ENCODE results near the gene CACNG6. TPM values are rescaled to one million over a fixed set of nuclear protein-coding genes. Genes with fewer than 3 reads are reported as not detected.

CACNG6 gene
- total RNA-seq, 1 experiment from 2014 or later: 2.5 TPM

- CTCF ChIA-PET: interaction anchor here (1.2 to 2.6 kb wide), 3 partner anchors 23 to 131 kb away, joined by 3 to 6 read pairs (median 3); no protein-coding TSS in a partner anchor
- Mint-ChIP-seq H3K27me3 (ENCODE audit: low read depth) (peaks cover 5% of the 10 kb centered on the region; the same call in 1 of the 2 replicates), H3K36me3 (peaks cover 45% of the 10 kb centered on the region), H3K4me3 (no peak overlapping the region), H3K27ac (no peak overlapping the region), H3K9me3 (no peaks in the 10 kb centered on the region), H3K4me1 (peaks cover 30% of the 10 kb centered on the region)
- TF ChIP-seq GABPB1 (CRISPR knock-in tag; IDR thresholded peaks at IDR 0.05) (no peak), FOXP1 (CRISPR knock-in tag; IDR thresholded peaks at IDR 0.05; ENCODE audit: borderline replicate concordance) (no peak), ELF4 (CRISPR knock-in tag; IDR thresholded peaks at IDR 0.05; ENCODE audit: low read depth) (no peak), CREM (CRISPR knock-in tag; IDR thresholded peaks at IDR 0.05) (no peak), TCF7 (CRISPR knock-in tag; IDR thresholded peaks at IDR 0.05; ENCODE audit: low read depth) (no peak), HMGA2 (CRISPR knock-in tag; IDR thresholded peaks at IDR 0.05) (no peak), SOX15 (CRISPR knock-in tag; IDR thresholded peaks at IDR 0.05) (no peak), ZNF232 (CRISPR knock-in tag; IDR thresholded peaks at IDR 0.05) (no peak), NR2C2 (CRISPR knock-in tag; IDR thresholded peaks at IDR 0.05) (no peak), RELA (CRISPR knock-in tag; IDR thresholded peaks at IDR 0.05; ENCODE audit: borderline replicate concordance) (no peak), AR (CRISPR knock-in tag; IDR thresholded peaks at IDR 0.05) (no peak), JUN (CRISPR knock-in tag; IDR thresholded peaks at IDR 0.05) (no peak), IRF1 (CRISPR knock-in tag; IDR thresholded peaks at IDR 0.05) (no peak), JAZF1 (CRISPR knock-in tag; IDR thresholded peaks at IDR 0.05) (no peak), ZNF263 (CRISPR knock-in tag; IDR thresholded peaks at IDR 0.05; ENCODE audit: low read depth) (no peak)
- TF ChIP-seq, protein P1, sequence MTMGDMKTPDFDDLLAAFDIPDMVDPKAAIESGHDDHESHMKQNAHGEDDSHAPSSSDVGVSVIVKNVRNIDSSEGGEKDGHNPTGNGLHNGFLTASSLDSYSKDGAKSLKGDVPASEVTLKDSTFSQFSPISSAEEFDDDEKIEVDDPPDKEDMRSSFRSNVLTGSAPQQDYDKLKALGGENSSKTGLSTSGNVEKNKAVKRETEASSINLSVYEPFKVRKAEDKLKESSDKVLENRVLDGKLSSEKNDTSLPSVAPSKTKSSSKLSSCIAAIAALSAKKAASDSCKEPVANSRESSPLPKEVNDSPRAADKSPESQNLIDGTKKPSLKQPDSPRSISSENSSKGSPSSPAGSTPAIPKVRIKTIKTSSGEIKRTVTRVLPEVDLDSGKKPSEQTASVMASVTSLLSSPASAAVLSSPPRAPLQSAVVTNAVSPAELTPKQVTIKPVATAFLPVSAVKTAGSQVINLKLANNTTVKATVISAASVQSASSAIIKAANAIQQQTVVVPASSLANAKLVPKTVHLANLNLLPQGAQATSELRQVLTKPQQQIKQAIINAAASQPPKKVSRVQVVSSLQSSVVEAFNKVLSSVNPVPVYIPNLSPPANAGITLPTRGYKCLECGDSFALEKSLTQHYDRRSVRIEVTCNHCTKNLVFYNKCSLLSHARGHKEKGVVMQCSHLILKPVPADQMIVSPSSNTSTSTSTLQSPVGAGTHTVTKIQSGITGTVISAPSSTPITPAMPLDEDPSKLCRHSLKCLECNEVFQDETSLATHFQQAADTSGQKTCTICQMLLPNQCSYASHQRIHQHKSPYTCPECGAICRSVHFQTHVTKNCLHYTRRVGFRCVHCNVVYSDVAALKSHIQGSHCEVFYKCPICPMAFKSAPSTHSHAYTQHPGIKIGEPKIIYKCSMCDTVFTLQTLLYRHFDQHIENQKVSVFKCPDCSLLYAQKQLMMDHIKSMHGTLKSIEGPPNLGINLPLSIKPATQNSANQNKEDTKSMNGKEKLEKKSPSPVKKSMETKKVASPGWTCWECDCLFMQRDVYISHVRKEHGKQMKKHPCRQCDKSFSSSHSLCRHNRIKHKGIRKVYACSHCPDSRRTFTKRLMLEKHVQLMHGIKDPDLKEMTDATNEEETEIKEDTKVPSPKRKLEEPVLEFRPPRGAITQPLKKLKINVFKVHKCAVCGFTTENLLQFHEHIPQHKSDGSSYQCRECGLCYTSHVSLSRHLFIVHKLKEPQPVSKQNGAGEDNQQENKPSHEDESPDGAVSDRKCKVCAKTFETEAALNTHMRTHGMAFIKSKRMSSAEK (CRISPR knock-in tag; IDR thresholded peaks at IDR 0.05; ENCODE audit: borderline replicate concordance): no peak
- TF ChIP-seq, protein P2, sequence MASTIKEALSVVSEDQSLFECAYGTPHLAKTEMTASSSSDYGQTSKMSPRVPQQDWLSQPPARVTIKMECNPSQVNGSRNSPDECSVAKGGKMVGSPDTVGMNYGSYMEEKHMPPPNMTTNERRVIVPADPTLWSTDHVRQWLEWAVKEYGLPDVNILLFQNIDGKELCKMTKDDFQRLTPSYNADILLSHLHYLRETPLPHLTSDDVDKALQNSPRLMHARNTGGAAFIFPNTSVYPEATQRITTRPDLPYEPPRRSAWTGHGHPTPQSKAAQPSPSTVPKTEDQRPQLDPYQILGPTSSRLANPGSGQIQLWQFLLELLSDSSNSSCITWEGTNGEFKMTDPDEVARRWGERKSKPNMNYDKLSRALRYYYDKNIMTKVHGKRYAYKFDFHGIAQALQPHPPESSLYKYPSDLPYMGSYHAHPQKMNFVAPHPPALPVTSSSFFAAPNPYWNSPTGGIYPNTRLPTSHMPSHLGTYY (CRISPR knock-in tag; IDR thresholded peaks at IDR 0.05): no peak
- TF ChIP-seq, protein P3, sequence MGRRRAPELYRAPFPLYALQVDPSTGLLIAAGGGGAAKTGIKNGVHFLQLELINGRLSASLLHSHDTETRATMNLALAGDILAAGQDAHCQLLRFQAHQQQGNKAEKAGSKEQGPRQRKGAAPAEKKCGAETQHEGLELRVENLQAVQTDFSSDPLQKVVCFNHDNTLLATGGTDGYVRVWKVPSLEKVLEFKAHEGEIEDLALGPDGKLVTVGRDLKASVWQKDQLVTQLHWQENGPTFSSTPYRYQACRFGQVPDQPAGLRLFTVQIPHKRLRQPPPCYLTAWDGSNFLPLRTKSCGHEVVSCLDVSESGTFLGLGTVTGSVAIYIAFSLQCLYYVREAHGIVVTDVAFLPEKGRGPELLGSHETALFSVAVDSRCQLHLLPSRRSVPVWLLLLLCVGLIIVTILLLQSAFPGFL (CRISPR knock-in tag; IDR thresholded peaks at IDR 0.05; ENCODE audit: borderline replicate concordance): no peak
- TF ChIP-seq, protein P4, sequence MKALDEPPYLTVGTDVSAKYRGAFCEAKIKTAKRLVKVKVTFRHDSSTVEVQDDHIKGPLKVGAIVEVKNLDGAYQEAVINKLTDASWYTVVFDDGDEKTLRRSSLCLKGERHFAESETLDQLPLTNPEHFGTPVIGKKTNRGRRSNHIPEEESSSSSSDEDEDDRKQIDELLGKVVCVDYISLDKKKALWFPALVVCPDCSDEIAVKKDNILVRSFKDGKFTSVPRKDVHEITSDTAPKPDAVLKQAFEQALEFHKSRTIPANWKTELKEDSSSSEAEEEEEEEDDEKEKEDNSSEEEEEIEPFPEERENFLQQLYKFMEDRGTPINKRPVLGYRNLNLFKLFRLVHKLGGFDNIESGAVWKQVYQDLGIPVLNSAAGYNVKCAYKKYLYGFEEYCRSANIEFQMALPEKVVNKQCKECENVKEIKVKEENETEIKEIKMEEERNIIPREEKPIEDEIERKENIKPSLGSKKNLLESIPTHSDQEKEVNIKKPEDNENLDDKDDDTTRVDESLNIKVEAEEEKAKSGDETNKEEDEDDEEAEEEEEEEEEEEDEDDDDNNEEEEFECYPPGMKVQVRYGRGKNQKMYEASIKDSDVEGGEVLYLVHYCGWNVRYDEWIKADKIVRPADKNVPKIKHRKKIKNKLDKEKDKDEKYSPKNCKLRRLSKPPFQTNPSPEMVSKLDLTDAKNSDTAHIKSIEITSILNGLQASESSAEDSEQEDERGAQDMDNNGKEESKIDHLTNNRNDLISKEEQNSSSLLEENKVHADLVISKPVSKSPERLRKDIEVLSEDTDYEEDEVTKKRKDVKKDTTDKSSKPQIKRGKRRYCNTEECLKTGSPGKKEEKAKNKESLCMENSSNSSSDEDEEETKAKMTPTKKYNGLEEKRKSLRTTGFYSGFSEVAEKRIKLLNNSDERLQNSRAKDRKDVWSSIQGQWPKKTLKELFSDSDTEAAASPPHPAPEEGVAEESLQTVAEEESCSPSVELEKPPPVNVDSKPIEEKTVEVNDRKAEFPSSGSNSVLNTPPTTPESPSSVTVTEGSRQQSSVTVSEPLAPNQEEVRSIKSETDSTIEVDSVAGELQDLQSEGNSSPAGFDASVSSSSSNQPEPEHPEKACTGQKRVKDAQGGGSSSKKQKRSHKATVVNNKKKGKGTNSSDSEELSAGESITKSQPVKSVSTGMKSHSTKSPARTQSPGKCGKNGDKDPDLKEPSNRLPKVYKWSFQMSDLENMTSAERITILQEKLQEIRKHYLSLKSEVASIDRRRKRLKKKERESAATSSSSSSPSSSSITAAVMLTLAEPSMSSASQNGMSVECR (CRISPR knock-in tag; IDR thresholded peaks at IDR 0.05; ENCODE audit: borderline replicate concordance): no peak
- POLR2A ChIA-PET: no interaction called here
- no peak for DNase-seq (ENCODE audit: low spot score)
- ATAC-seq: no peak
Measured at GRCh38 chr19:53965091-53965490, 26.3 kb upstream of the CACNG6 start.
